Natural killer cell (primary cell): ENCODE data around the gene DSG4. TPM values are rescaled to one million over a fixed set of nuclear protein-coding genes. Genes with fewer than 3 reads are reported as not detected.

Experiments used
- ATAC-seq, 3 donors: fragments of 150-1000 bp in 2 of 3; fragments of 200-7000 bp in 1 of 3; cut with Tn5 transposase; 1 replicate in 1 of 3; 2 replicates in 2 of 3; pipeline ENCODE4 v1.10.0; 2021; ENCODE audit warnings: mild to moderate bottlenecking in 2 of 3, moderate library complexity in 2 of 3
- DNase-seq, 2 donors: peaks; one replicate each; pipeline versions ENCODE4 v3.0.0 to v3.0.0-alpha.2; 2013 to 2021; ENCODE audit warnings: mixed read lengths in 1 of 2
- H3K27ac ChIP-seq: one replicate; pipeline ENCODE4 v1.5.1; 2013; ENCODE audit warnings: mild to moderate bottlenecking, low read length
- H3K27me3 ChIP-seq: one replicate; pipeline ENCODE4 v1.6.1; 2013; ENCODE audit warnings: low read length; ENCODE audit not compliant: control insufficient read depth, insufficient read depth
- H3K36me3 ChIP-seq: one replicate; pipeline ENCODE4 v1.6.1; 2013; ENCODE audit warnings: low read length; ENCODE audit not compliant: control insufficient read depth, insufficient read depth
- H3K4me1 ChIP-seq: one replicate; pipeline ENCODE4 v1.6.1; 2013; ENCODE audit warnings: low read length; ENCODE audit not compliant: control insufficient read depth, insufficient read depth
- H3K4me3 ChIP-seq: one replicate; pipeline ENCODE4 v1.5.1; 2013; ENCODE audit warnings: low read length
- H3K9me3 ChIP-seq: one replicate; pipeline ENCODE4 v1.6.1; 2013; ENCODE audit warnings: low read length; ENCODE audit not compliant: control insufficient read depth, insufficient read depth
- H3K27ac Mint-ChIP-seq, 2 donors: one replicate each; pipeline ENCODE4 v1.8.0; 2022; ENCODE audit warnings: mild to moderate bottlenecking in 2 of 2, mixed read lengths in 2 of 2, moderate library complexity in 1 of 2
- H3K27me3 Mint-ChIP-seq, 2 donors: one replicate each; pipeline ENCODE4 v1.8.0; 2022; ENCODE audit warnings: low read depth in 2 of 2, mixed read lengths in 2 of 2
- H3K36me3 Mint-ChIP-seq: one replicate; pipeline ENCODE4 v1.8.0; 2022; ENCODE audit warnings: mixed read lengths
- H3K4me1 Mint-ChIP-seq, 2 donors: one replicate each; pipeline ENCODE4 v1.8.0; 2022; ENCODE audit warnings: mixed read lengths in 2 of 2
- H3K4me3 Mint-ChIP-seq: one replicate; pipeline ENCODE4 v1.8.0; 2022; ENCODE audit warnings: mild to moderate bottlenecking, moderate library complexity, mixed read lengths
- H3K9me3 Mint-ChIP-seq, 2 donors: one replicate each; pipeline ENCODE4 v1.8.0; 2022; ENCODE audit warnings: mixed read lengths in 2 of 2
- CTCF ChIP-seq: fragments of 200-600 bp; IDR thresholded peaks from one replicate; pipeline ENCODE4 v1.8.0; 2022; ENCODE audit warnings: antibody characterized with exemption
- WGBS: methylation state at CpG from one replicate; pipeline ENCODE4 v1.1.7; 2013; ENCODE audit warnings: missing lambda C conversion rate; ENCODE audit not compliant: insufficient coverage; 5-methylcytosine and 5-hydroxymethylcytosine counted together
- intact Hi-C: fragments of 100-400 bp; cut with micrococcal nuclease; formaldehyde crosslinking; loops from one replicate; pipeline ENCODE4 v1.14.2; 2022
- total RNA-seq, 4 donors: library from RNA; stranded (reverse); fragments of 120-200 nt in 1 of 4; gene quantifications; one replicate each; pipeline versions ENCODE4 v1.2.3 to v1.2.4, GENCODE V29; 2013 to 2022

DSG4 gene
- total RNA-seq, 3 donors from 2014 or later (not counting 1 experiment from before 2014, with no cell fraction given), result not detected

GRCh38 chr18:31432316-31432715 lies 55.7 kb downstream of the DSG4 start:
- TF ChIP-seq CTCF, result no peak
- DNase-seq (no peak), ATAC-seq (no peak)
- Mint-ChIP-seq H3K36me3 (no peaks in the 10 kb centered on the region), H3K27ac (no peak overlapping the region), H3K27me3 (no peaks in the 10 kb centered on the region), H3K4me1 (no peaks in the 10 kb centered on the region), H3K9me3 (no peaks in the 10 kb centered on the region), H3K4me3 (no peak overlapping the region)
- H3K27me3 ChIP-seq, result no peaks in the 10 kb centered on the region
- no peaks in the 10 kb centered on the region for H3K9me3 ChIP-seq
- no peaks in the 10 kb centered on the region for H3K4me1 ChIP-seq
- WGBS, result no CpG with 5 or more reads among the region's 1 CpG
- H3K4me3 ChIP-seq, result no peak overlapping the region
- intact Hi-C loops, result no loop called here
- H3K36me3 ChIP-seq, result no peaks in the 10 kb centered on the region
- no peak overlapping the region for H3K27ac ChIP-seq

GRCh38 chr18:31436825-31437224 lies 60.2 kb downstream of the DSG4 start:
- Histone ChIP-seq H3K27me3 (no peaks in the 10 kb centered on the region), H3K36me3 (no peaks in the 10 kb centered on the region), H3K27ac (no peak overlapping the region), H3K4me1 (no peaks in the 10 kb centered on the region), H3K4me3 (no peak overlapping the region), H3K9me3 (no peaks in the 10 kb centered on the region)
- H3K4me3 Mint-ChIP-seq, result no peak overlapping the region
- 78% methylated on average over 3 of the region's 3 CpGs for WGBS
- peaks cover 0 to 2% of the 10 kb centered on the region in 2 donors for H3K9me3 Mint-ChIP-seq
- intact Hi-C loops, result no loop called here
- H3K27me3 Mint-ChIP-seq, result no peaks in the 10 kb centered on the region
- TF ChIP-seq CTCF, result no peak
- H3K36me3 Mint-ChIP-seq, result no peaks in the 10 kb centered on the region
- H3K4me1 Mint-ChIP-seq, result no peaks in the 10 kb centered on the region
- DNase-seq, result no peak
- no peak for ATAC-seq
- no peak overlapping the region for H3K27ac Mint-ChIP-seq

- Mint-ChIP-seq H3K9me3 (peaks cover 0 to 2% of the 10 kb centered on the region in 2 donors), H3K27ac (no peak overlapping the region), H3K4me1 (no peaks in the 10 kb centered on the region), H3K27me3 (no peaks in the 10 kb centered on the region), H3K36me3 (no peaks in the 10 kb centered on the region), H3K4me3 (no peak overlapping the region)
- 67% methylated on average over 1 of the region's 2 CpGs for WGBS
- no peaks in the 10 kb centered on the region for H3K36me3 ChIP-seq
- no peaks in the 10 kb centered on the region for H3K27me3 ChIP-seq
- no peaks in the 10 kb centered on the region for H3K9me3 ChIP-seq
- TF ChIP-seq CTCF, result no peak
- ATAC-seq (no peak), DNase-seq (no peak)
- H3K4me1 ChIP-seq, result no peaks in the 10 kb centered on the region
- no peak overlapping the region for H3K4me3 ChIP-seq
- no peak overlapping the region for H3K27ac ChIP-seq
- intact Hi-C loops, result no loop called here
Observed at GRCh38 chr18:31438402-31438801, 61.8 kb downstream of the DSG4 start.

- H3K36me3 ChIP-seq, result no peaks in the 10 kb centered on the region
- no peaks in the 10 kb centered on the region for H3K4me1 ChIP-seq
- no peak overlapping the region for H3K27ac ChIP-seq
- DNase-seq (no peak), ATAC-seq (no peak)
- no peak overlapping the region for H3K4me3 ChIP-seq
- H3K4me1 Mint-ChIP-seq, result no peaks in the 10 kb centered on the region
- WGBS, result 77% methylated on average over 6 of the region's 6 CpGs
- intact Hi-C loops, result no loop called here
- H3K27me3 Mint-ChIP-seq, result no peaks in the 10 kb centered on the region
- H3K27me3 ChIP-seq, result no peaks in the 10 kb centered on the region
- H3K9me3 ChIP-seq, result no peaks in the 10 kb centered on the region
- no peaks in the 10 kb centered on the region for H3K36me3 Mint-ChIP-seq
- peaks cover 0 to 2% of the 10 kb centered on the region in 2 donors for H3K9me3 Mint-ChIP-seq
- no peak overlapping the region for H3K4me3 Mint-ChIP-seq
- H3K27ac Mint-ChIP-seq, result no peak overlapping the region
- TF ChIP-seq CTCF, result no peak
Observed at GRCh38 chr18:31439807-31440325, 63.3 kb downstream of the DSG4 start.
